ENCODE measurements around the gene OXA1L. TPM values are rescaled to one million over a fixed set of nuclear protein-coding genes. Genes with fewer than 3 reads are reported as not detected.

OXA1L gene
- total RNA-seq (2016; rRNA removed; fragmentation: Illumina TruSeq; extraction: Trizol) (216 and 230 TPM in 2 replicates), polyA plus RNA-seq (2011; rRNA removed) (559 and 589 TPM in 2 replicates), polyA minus RNA-seq (2011; rRNA and poly(A)+ RNA removed; ENCODE audit: low replicate concordance) (284 and 598 TPM in 2 replicates), Bru-seq, nascent RNA (percentile 99 among the genes with signal in this experiment), BruChase-seq, experiment 1, labeled RNA remaining after a 6-hour chase (percentile 98 among the genes with signal in this experiment), BruChase-seq, experiment 2, labeled RNA remaining after a 2-hour chase (percentile 98 among the genes with signal in this experiment)
- 92.0 and 105 TPM in 2 replicates for total RNA-seq (2016; cell fraction: cytosol; rRNA removed; fragmentation: Illumina TruSeq; extraction: Trizol; ENCODE audit: low read depth)
- total RNA-seq (2016; cell fraction: insoluble cytoplasmic fraction; rRNA removed; fragmentation: Illumina TruSeq; extraction: Trizol): 222 and 225 TPM in 2 replicates
- 260 and 273 TPM in 2 replicates for total RNA-seq (2016; cell fraction: membrane; rRNA removed; fragmentation: Illumina TruSeq; extraction: Trizol)
- 197 and 215 TPM in 2 replicates for total RNA-seq (2016; cell fraction: nucleus; rRNA removed; fragmentation: Illumina TruSeq; extraction: Trizol)
- 516 and 523 TPM in 2 replicates for polyA plus RNA-seq (2011; cell fraction: cytosol; rRNA removed)
- 726 and 748 TPM in 2 replicates for polyA plus RNA-seq (2011; cell fraction: nucleus; rRNA removed)
- polyA plus RNA-seq (2012): 375 and 450 TPM in 2 replicates
- 179 and 202 TPM in 2 replicates for polyA plus RNA-seq (2016; cell fraction: cytosol; fragmentation: Illumina TruSeq; extraction: Trizol; ENCODE audit: low read depth)
- polyA plus RNA-seq (2016; cell fraction: insoluble cytoplasmic fraction; fragmentation: Illumina TruSeq; extraction: Trizol; ENCODE audit: low read depth): 319 and 338 TPM in 2 replicates
- polyA plus RNA-seq (2016; cell fraction: membrane; fragmentation: Illumina TruSeq; extraction: Trizol; ENCODE audit: low read depth): 363 and 438 TPM in 2 replicates
- polyA plus RNA-seq (2016; cell fraction: nucleus; fragmentation: Illumina TruSeq; extraction: Trizol; ENCODE audit: insufficient read depth, low read depth): 462 and 464 TPM in 2 replicates
- 252 and 275 TPM in 2 replicates for polyA minus RNA-seq (2011; cell fraction: cytosol; rRNA and poly(A)+ RNA removed)
- polyA minus RNA-seq (2011; cell fraction: nucleus; rRNA and poly(A)+ RNA removed): 335 and 404 TPM in 2 replicates
- long read RNA-seq, experiment 1, transcript OXA1L-201 (10 exons, 1,719 nt): major isoform, 495 of 576 reads
- long read RNA-seq, experiment 1, partial matches to known transcripts: 53 of 576 reads
- long read RNA-seq, experiment 1, other reads (novel, unspliced or antisense): 27 of 576 reads
- long read RNA-seq, experiment 2, transcript OXA1L-201 (10 exons, 1,719 nt): major isoform, 745 of 1,060 reads
- long read RNA-seq, experiment 2, partial matches to known transcripts: 191 of 1,060 reads
- long read RNA-seq, experiment 2, other reads (novel, unspliced or antisense): 122 of 1,060 reads

DNA sequence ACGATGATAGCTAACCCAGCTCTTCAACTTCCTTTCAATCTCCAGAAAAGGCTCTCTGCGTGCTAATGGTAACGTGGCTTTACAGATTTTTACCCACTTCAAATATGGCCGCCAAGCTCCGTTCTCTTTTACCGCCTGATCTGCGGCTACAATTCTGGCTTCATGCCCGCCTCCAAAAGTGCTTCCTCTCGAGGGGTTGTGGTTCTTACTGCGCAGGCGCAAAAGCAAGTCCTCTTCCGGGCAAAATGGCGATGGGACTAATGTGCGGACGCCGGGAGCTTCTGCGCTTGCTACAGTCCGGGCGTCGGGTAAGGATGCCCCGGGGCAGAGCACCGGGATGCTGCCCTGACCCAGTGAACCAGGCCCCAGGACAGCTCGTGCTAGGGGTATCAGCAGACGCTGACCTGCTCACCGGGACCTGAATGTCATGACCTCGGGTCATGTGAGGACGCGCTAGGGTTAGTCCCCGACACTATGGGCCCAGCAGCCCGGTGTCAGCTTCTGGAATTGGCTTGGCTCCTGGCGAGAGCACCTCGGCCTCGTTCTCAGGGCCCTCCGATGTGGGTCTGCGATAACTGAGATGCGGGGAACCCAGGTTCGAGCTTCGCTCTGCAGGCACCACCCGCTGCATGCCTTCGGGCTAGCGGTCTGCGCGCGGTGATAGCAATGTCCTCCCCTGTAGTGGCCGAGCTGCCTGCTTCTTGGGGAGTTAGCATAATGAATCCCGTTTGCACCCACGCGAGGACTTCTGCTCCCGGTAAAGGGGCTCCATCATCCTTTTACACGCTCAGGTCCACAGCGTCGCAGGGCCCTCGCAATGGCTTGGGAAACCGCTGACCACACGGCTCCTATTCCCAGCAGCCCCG, at the start of gene OXA1L:
OXA1L (plus strand) TSS at position 232 of the 866 bp plus-strand sequence; CDS start at position 246, 14 bp downstream.
- Histone ChIP-seq H3K27me3 (ENCODE audit: control insufficient read depth in 1 of 2, insufficient read depth in 2 of 2, low read length in 2 of 2) (no peaks in the 10 kb centered on the region; a peak in 1 of 5 replicates), H2AFZ (ENCODE audit: low read length) (peak within 1 kb of the TSS; percentile 98), H3K27ac (ENCODE audit: extremely low read length, insufficient read depth, low read length) (peak within 1 kb of the TSS; percentile 74), H3K4me2 (ENCODE audit: low read depth, low read length) (peak within 1 kb of the TSS; percentile 78), H3K36me3 (replicated peaks in 1 of 2; ENCODE audit: control insufficient read depth in 1 of 2, insufficient read depth in 2 of 2, low read length in 2 of 2) (peaks cover 25 to 35% of the 10 kb centered on the region in 2 experiments), H3K4me3 (replicated peaks in 1 of 3; ENCODE audit: insufficient read depth in 1 of 3, low read depth in 2 of 3, low read length in 3 of 3) (peak within 1 kb of the TSS; percentile 72 to 96 (median 83)), H3K4me1 (ENCODE audit: insufficient read depth, low read length) (peaks cover 22% of the 10 kb centered on the region), H4K20me1 (ENCODE audit: insufficient read depth, low read length) (no peaks in the 10 kb centered on the region), H3K79me2 (ENCODE audit: insufficient read depth, low read length) (peaks cover 23% of the 10 kb centered on the region), H3K9ac (ENCODE audit: insufficient read depth, low read depth, low read length) (peak within 1 kb of the TSS; percentile 84), H3K9me3 (ENCODE audit: low read length) (no peaks in the 10 kb centered on the region)
- CTCF ChIA-PET (ENCODE audit: low intra/inter-chr PET ratio, low total read pairs): interaction anchor here (1.6 kb wide), 1 partner anchor 209 kb away, joined by 3 read pairs; no protein-coding TSS in a partner anchor
- DNase-seq (ENCODE audit: low spot score) (peak; percentile 100), FAIRE-seq (peak; percentile 95), ATAC-seq (peak; percentile 90)
- 2% methylated on average over 56 of the region's 56 CpGs for WGBS (ENCODE audit: low lambda C conversion rate)
- no TSS peak for BruUV-seq (replicated peaks)
- in situ Hi-C loops (cut with HindIII; ENCODE audit: extremely low pct_ligation_motif_present, low pct_unique_long_range_greater_than_20kb) (no loop called here), intact Hi-C loops (cut with micrococcal nuclease; ENCODE audit: unreplicated experiment) (loop anchor here (1.0 to 5.0 kb wide), 6 partner anchors 54 to 1566 kb away; partner anchors contain the start of gene LRP10)
- POLR2A ChIA-PET: interaction anchor here (0.5 to 2.6 kb wide), 68 partner anchors 8 to 1675 kb away, joined by 3 to 34 read pairs (median 5); partner anchors contain the start of genes ABHD4, ACIN1, AJUBA and C14orf119
- TF ChIP-seq, protein P1, sequence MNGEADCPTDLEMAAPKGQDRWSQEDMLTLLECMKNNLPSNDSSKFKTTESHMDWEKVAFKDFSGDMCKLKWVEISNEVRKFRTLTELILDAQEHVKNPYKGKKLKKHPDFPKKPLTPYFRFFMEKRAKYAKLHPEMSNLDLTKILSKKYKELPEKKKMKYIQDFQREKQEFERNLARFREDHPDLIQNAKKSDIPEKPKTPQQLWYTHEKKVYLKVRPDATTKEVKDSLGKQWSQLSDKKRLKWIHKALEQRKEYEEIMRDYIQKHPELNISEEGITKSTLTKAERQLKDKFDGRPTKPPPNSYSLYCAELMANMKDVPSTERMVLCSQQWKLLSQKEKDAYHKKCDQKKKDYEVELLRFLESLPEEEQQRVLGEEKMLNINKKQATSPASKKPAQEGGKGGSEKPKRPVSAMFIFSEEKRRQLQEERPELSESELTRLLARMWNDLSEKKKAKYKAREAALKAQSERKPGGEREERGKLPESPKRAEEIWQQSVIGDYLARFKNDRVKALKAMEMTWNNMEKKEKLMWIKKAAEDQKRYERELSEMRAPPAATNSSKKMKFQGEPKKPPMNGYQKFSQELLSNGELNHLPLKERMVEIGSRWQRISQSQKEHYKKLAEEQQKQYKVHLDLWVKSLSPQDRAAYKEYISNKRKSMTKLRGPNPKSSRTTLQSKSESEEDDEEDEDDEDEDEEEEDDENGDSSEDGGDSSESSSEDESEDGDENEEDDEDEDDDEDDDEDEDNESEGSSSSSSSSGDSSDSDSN (CRISPR knock-in tag; IDR thresholded peaks at IDR 0.05): peak; percentile 90
- TF ChIP-seq ZNF235 (CRISPR knock-in tag; IDR thresholded peaks at IDR 0.05; ENCODE audit: borderline replicate concordance): peak; percentile 98; the same call in 1 of the 2 replicates
- no peak for TF ChIP-seq THYN1 (CRISPR knock-in tag; IDR thresholded peaks at IDR 0.05; ENCODE audit: borderline replicate concordance, low read depth)
- peak; percentile 12 for TF ChIP-seq FOXJ3 (CRISPR knock-in tag; IDR thresholded peaks at IDR 0.05; ENCODE audit: borderline replicate concordance)
- no peak for TF ChIP-seq TCF7L2 (IDR thresholded peaks at IDR 0.05; ENCODE audit: low read depth, low read length)
- TF ChIP-seq SMC3 (IDR thresholded peaks at IDR 0.05; ENCODE audit: low read length): peak; percentile 16; the same call in 1 of the 2 replicates
- TF ChIP-seq CBX2 (IDR thresholded peaks at IDR 0.05; ENCODE audit: low read depth, low read length): peak; percentile 63; the same call in 1 of the 2 replicates
- 0 out of 2 replicates have a peak, but pooled peaks have one; percentile 49 for TF ChIP-seq CBX2 (CRISPR knock-in tag; IDR thresholded peaks at IDR 0.05; ENCODE audit: low read depth)
- peak; percentile 89 for TF ChIP-seq ZNF121 (CRISPR knock-in tag; IDR thresholded peaks at IDR 0.05)
- peak; percentile 97 for TF ChIP-seq ZNF709 (CRISPR knock-in tag; IDR thresholded peaks at IDR 0.05)
- TF ChIP-seq BCLAF1 (IDR thresholded peaks at IDR 0.05): no peak

Measured in HepG2 (cell line).